Hematopoietic multipotent progenitor cell treated with erythropoietin and hydrocortisone succinate and interleukin-3 and kit ligand, for 17 days (in vitro differentiated cells): ENCODE measurements around the gene SLC41A3.
"Not testable (repeated sequence)": the region's sequence is repeated elsewhere in the genome, so short reads cannot be mapped to it uniquely, and the experiment has no call there.

ENCODE experiments used
- DNase-seq: peaks from one replicate; pipeline ENCODE4 v3.0.0-alpha.2; 2015; ENCODE audit warnings: low spot score

SLC41A3 gene

DNA sequence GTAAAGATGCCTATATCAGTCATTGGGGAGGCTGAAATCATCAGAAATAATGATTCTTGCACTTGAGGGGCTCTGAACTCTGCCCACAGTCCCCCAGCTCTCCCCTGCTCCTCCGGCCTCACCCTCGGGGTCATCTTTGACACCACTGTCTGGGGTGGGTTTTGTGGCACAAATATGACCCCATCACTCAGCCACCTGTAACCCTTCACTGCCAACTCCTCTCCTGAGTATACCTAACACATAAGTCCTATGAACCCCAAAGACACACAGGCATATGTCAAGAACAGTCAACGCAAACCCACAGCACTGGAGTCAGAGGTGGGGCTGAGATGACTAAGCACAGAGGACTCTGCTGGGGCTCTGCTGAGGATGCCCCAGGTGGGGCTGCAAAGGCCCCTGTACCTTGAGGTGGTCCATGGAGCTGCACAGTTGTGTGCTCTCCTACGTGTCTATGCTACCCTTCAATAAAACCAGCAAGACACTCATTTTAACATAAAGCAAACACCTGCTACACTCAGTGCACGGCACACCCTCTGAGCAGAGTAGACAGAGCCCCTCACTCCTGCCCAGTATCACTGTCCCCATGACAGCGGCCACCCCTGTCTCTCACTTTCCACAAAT is 29.9 kb downstream of the SLC41A3 start:
- no peak for DNase-seq

DNA sequence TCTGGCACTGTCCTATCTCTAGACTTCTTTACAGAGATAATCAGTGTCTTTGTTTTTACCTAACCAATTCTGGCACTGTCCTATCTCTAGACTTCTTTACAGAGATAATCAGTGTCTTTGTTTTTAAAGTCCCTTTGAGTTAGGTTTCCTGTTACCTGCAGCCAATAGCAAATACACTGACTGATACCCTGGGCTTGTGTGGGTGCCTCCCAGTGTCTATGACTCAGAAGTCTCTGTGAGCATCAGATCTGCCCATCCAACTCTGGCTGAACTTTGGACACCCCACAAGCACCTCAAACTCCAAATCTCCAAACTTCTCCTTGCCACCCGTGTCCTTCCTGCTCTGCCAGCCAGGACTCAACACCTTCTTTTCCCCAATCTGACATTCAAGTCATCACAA is 30.4 kb downstream of the SLC41A3 start:
- no peak for DNase-seq

GRCh38 chr3:126052196-126053058 is 31.5 kb downstream of the SLC41A3 start:
- no peak for DNase-seq

DNA sequence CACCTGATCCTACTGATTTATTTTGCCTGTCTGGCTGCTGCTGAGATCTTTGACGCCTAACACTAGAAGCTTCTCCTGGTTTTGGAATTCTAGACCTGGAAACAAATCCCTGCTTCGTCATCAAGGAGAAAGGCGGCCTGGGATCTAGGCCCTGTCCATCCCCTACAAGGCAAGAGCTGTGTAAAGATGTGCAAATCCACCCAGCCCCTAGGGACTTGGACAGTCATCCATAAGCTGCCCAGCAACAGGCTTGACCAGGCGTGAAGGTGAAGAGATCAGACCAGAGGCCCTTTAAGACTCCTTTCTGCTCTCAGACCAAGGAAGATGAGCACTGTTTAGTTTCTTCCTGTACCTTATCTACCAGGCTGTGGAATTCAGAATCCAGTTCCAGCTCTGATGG is 32.2 kb downstream of the SLC41A3 start:
- no peak for DNase-seq

GRCh38 chr3:126051234-126051633 is 32.7 kb downstream of the SLC41A3 start:
- DNase-seq, result no peak

- DNase-seq, result no peak
Observed at GRCh38 chr3:126050626-126051025, 33.3 kb downstream of the SLC41A3 start.

DNA sequence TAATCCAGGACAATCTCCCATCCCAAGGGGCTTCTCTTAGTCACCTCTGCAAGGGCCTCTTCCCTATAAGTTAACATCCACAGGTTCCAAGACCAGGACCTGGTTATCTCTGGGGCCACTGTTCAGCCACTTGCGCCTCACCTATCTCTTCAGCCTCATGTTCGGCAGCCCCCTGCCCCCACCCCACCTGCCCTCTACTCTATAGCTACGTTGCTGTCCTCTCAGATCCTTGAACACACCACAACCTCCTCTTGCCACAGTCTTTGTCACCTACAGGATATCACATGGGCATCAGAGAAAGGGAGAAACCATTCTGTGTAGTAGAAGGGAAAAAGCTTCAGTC is 33.9 kb downstream of the SLC41A3 start:
- DNase-seq, result no peak

GRCh38 chr3:126049289-126050049 is 34.5 kb downstream of the SLC41A3 start:
- no peak for DNase-seq

GRCh38 chr3:126040386-126040785 is 43.5 kb downstream of the SLC41A3 start:
- no peak for DNase-seq

GRCh38 chr3:126039870-126040269 is 44.1 kb downstream of the SLC41A3 start:
- no peak for DNase-seq

GRCh38 chr3:126038791-126039190 is 45.1 kb downstream of the SLC41A3 start:
- not testable (repeated sequence) for DNase-seq

DNA sequence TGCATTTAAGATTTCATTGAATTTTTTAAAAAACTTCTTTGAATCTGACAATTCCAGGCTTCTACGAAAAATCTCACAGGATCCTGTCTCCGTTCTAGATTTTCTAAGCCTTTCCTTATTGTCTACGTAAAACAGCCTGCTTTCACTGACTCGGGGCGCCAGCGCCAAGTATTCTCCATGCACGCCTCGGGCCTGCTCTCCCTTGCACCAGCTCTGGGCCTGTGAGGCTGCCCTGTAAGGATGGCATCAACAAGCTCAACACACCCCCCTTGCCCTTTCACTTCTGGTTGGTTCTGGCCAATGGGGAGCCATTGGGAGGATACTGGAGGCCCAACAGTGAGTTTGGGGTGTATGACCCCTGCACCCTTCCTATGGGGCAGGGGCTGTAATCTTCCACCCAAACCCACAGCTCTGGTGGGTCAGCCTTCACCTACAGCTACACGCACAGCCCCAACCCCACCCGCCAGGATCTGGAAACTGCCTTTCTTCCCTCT is 47.8 kb downstream of the SLC41A3 start:
- DNase-seq, result no peak

DNA sequence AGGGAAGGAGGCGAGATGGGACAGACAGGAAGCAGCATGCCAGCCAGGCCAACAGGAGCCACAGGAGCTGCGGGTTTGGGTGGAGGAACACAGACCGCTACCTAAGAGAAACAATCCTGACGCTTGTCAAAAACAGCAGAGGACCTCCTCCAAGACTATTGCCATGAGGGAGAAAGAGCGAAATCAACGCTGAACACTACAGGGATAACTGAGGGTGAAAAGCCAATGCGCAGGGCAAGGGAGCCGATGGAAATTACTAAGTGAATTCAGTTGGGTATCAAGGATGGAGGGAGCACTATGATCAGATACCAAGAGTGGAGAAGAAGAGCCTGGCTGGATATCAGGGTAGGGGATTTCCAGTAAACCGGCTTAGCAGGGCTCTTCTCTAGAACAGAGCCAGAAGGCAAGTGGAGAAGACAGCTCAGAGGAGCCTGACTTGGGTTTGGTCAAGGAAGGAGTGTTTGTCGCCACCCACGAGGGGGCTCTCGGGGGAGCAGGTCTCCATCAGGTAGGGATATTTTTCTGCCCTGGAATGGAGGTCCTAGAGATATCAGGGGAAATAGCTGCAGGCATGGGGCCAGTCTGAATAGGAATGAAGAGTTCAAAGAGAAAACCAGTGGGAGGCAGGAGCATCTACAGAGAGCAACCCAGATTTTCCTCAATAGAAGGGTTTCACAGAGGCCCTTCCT is 48.4 kb downstream of the SLC41A3 start:
- DNase-seq, result no peak

GRCh38 chr3:126034481-126035361 is 49.2 kb downstream of the SLC41A3 start:
- no peak for DNase-seq

GRCh38 chr3:126033765-126034164 is 50.2 kb downstream of the SLC41A3 start:
- DNase-seq, result no peak

GRCh38 chr3:126033051-126033745 is 50.7 kb downstream of the SLC41A3 start:
- DNase-seq, result no peak

GRCh38 chr3:126031981-126032471 is 51.9 kb downstream of the SLC41A3 start:
- no peak for DNase-seq

DNA sequence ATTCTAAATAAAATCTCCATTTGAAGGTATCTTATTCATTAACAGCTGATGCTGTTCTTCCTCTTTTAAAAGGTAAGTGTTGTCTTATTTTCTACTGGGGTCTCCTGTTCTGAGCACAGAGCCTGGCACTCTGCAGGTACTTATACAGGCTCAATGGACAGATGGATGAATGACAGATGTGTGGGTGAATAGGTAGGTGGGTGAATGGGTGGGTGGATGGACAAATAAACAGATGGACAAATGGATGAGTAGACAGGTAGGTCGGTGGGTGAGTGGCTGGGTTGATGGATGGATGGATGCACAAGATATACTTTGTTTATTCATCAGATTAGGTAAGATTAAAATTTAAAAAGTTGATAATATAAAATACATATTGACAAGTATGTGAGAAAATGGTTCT is 53.5 kb downstream of the SLC41A3 start:
- DNase-seq, result no peak

DNA sequence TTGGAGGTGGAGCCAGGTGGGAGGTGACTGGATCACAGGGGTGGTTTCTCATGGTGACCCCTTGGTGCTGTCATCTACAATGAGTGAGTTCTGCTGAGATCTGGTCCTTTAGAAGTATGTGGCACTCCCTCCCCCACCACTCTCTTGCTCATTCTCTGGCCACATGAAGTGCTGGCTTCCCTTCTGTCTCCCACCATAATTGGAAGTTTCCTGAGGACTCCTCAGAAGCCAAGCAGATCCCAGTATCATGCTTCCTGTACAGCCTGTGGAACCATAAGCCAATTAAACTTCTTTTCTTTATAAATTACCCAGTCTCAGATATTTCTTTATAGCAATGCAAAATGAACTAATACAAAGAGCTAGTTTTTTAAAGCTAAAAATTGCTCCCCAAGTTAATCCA is 54.7 kb downstream of the SLC41A3 start:
- no peak for DNase-seq

- DNase-seq, result no peak
Observed at GRCh38 chr3:126028096-126028495, 55.8 kb downstream of the SLC41A3 start.
